NCI-H146 (cell line): Measurements from ENCODE around the gene OLFM2.
"Not testable (repeated sequence)": the region's sequence is repeated elsewhere in the genome, so short reads cannot be mapped to it uniquely, and the experiment has no call there.

Source experiments
- DNase-seq: peaks from one replicate; lab custom pipeline; 2025; lab: John Stamatoyannopoulos, UW

OLFM2 gene

DNA sequence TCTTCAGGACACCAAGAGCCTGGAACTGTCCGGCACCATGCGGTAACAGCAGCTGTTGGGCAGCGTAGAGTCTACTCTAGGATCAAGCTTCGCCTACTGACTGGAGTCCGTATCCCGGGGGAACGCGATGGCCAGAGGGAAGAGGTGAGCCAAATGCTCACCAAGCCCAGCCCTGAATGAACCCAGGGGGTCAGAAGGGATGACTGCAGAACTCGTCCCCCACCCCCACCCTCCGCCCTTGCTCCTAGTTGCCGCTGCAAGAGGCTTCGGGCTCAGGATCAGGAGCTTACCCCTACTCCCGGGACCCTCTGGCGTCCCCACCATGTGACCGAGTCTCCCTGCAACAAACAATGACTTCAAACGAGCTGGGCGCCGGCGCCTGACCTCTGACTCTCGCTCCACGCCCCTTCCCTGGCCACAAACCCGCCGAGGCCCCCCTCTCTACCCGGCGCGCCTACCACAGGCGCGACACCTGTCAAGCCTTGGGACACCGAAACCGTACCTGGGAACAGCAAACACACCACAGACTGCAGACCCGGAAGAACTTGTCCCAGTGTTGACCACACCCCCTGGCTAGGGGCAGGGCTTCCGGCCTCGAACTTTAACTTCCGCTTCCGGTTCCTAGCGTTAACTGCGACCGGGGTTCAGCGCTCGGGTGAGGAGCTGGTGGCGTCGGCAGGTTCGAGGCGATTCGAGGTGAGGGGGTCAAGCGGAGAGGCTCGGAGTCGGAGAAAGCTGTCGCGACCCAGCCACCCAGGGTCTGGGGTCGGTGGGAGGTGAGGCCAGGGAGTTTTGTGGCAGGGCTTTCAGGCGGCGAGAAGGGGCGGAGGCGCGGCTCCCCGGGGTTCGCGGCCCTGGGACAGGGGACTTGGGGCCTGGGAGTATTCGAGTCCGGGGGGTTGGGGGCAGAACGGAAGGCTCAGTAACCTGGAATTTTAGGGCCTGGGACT is 108.8 kb downstream of the OLFM2 start, which contains the start of gene UBL5:
Gene UBL5, plus strand, starts transcription at position 630 of the 950 bp plus-strand sequence. CDS start 420 bp downstream, outside the sequence.
- DNase-seq, result peak; percentile 86

- no peak for DNase-seq
These were observed 112.5 kb downstream of the OLFM2 start for GRCh38 chr19:9823816-9824215.

DNA sequence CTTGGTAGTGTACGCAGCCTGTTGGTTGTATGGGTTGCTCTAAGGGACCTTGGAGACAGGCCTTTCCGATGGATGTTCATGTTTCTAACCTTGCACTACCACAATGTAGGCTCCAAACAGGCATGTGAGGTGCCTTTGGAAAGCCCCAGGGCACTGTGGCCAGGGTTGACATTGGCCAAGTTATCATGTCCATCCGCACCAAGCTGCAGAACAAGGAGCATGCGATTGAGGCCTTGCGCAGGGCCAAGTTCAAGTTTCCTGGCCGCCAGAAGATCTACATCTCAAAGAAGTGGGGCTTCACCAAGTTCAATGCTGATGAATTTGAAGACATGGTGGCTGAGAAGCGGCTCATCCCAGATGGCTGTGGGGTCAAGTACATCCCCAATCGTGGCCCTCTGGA is 116.3 kb downstream of the OLFM2 start:
- DNase-seq, result not testable (repeated sequence)

GRCh38 chr19:9819596-9819909 is 116.8 kb downstream of the OLFM2 start:
- no peak for DNase-seq

- peak; percentile 100 for DNase-seq
These were observed 117.3 kb downstream of the OLFM2 start, which contains the start of gene FBXL12 for GRCh38 chr19:9818734-9819595. FBXL12 (minus strand) TSS chr19:9819079; CDS start chr19:9818813, 266 bp downstream.

DNA sequence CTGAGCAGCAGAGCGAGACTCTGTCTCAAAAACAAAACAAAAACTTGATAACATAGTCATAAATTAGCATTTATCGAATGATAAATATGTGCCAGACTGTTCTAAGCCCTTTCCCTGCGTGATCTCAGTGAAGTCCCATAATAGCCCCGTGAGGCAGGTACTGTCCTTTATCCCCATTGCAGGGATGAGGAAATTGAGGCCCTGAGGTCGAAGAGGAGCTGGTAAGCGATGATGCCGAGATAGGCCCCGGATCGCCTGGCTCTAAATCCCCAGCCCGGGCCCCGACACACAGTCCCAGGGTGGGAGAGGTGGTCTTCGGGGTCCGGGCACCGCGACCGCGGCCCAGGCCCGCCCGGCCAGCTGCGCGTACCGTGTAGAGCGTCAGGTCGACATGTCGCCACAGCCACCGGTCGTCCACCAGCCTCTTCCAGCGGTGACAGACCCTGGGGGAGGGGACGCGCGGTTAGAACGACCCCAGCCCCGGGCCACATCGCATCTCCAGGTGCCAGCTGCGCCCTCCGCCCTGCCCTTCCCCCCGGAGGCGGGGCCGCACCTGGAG is 118.1 kb downstream of the OLFM2 start:
- no peak for DNase-seq

- DNase-seq, result no peak
These were observed 125.2 kb downstream of the OLFM2 start for GRCh38 chr19:9811139-9811538.

DNA sequence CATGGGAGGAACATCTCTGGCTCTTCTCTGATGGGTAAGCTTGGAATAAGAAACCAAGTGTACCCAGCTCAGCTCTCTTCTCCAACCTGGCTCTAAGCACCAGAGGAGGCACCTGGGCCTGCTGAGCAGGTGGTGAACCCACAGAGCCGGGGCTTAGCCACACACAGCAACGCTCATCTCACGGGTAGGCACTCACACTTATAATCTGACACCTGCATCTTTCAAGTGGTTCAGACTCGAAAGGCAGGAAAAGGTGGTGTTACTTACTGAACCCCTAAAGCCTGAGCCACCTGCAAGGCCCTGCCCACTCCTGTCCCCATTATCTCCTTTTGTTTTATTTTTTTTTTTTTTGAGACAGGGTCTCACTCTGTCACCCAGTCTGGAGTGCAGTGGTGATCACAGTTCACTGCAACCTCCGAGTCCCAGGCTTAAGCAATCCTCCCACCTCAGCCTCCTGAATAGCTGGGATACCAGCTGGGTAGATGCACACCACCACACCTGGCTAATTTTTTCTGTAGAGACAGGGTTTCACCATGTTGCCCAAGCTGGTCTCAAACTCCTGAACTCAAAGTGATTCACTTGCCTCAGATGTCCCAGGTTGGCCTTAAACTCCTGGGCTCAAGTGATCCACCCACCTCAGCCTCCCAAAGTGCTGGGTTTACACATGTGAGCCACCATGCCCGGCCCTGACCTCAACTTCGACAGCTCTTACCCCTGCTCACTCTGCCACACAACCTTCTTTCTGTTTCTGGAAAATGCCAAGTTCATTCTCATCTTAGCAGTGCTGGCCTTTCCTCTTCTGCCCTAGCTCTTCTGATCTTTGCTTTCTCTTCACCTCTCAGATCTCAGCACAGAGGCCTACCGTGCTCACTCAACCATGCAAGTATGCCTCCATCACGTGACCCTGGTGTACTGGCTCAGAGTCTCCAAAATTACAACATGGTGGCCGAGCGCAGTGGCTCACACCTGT is 127.2 kb downstream of the OLFM2 start:
- no peak for DNase-seq

DNA sequence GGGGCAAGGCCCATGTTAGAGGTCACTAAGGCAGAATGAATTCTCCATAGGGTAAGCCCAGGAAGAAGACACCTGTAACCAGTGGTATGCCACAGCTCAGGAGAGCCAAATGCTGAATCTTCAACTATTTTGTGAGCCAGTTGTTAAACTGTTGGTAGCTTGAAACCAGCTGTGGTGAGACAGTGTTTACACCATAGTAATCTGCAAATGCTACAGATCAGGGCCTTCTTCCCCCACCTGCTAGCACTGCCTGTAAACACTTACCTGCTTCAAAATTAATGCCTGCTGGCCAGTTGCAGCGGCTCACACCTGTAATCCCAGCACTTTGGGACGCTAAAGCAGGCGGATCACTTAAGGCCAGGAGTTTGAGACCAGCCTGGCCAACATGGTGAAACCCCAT is 129.5 kb downstream of the OLFM2 start:
- DNase-seq, result no peak
